ENCODE data around the gene CYP2U1.
"Not testable (repeated sequence)": the region's sequence is repeated elsewhere in the genome, so short reads cannot be mapped to it uniquely, and the experiment has no call there.

Gene CYP2U1

GRCh38 chr4:107902715-107903114 is 28.6 kb upstream of the CYP2U1 start:
- TF ChIP-seq ZNF274 (IDR thresholded peaks at IDR 0.05; ENCODE audit: low read depth, low read length): no peak
- H3K4me3 ChIP-seq (ENCODE audit: low read length): no peak overlapping the region

GRCh38 chr4:107905082-107905481 is 26.3 kb upstream of the CYP2U1 start:
- not testable (repeated sequence) for H3K4me3 ChIP-seq (ENCODE audit: low read length)

- H3K4me3 ChIP-seq (ENCODE audit: low read length): no peak overlapping the region
- no peak for TF ChIP-seq ZNF274 (IDR thresholded peaks at IDR 0.05; ENCODE audit: low read depth, low read length)
These were observed 24.8 kb upstream of the CYP2U1 start for GRCh38 chr4:107906458-107907100.

- H3K4me3 ChIP-seq (ENCODE audit: low read length): no peak overlapping the region
- TF ChIP-seq ZNF274 (IDR thresholded peaks at IDR 0.05; ENCODE audit: low read depth, low read length): no peak
These were observed 23.0 kb upstream of the CYP2U1 start for GRCh38 chr4:107908377-107908776.

GRCh38 chr4:107913283-107913899 is 18.0 kb upstream of the CYP2U1 start:
- H3K4me3 ChIP-seq (ENCODE audit: low read length): no peak overlapping the region
- no peak for TF ChIP-seq ZNF274 (IDR thresholded peaks at IDR 0.05; ENCODE audit: low read depth, low read length)

- no peak for TF ChIP-seq ZNF274 (IDR thresholded peaks at IDR 0.05; ENCODE audit: low read depth, low read length)
- no peak overlapping the region for H3K4me3 ChIP-seq (ENCODE audit: low read length)
These were observed 16.1 kb upstream of the CYP2U1 start for GRCh38 chr4:107915220-107915619.

- no peak overlapping the region for H3K4me3 ChIP-seq (ENCODE audit: low read length)
These were observed 14.7 kb upstream of the CYP2U1 start for GRCh38 chr4:107916623-107917022.

GRCh38 chr4:107917500-107917899 is 13.8 kb upstream of the CYP2U1 start:
- no peak overlapping the region for H3K4me3 ChIP-seq (ENCODE audit: low read length)
- TF ChIP-seq ZNF274 (IDR thresholded peaks at IDR 0.05; ENCODE audit: low read depth, low read length): no peak

More at GRCh38 chr4:107916623-107917022, 14.7 kb upstream of the CYP2U1 start:
- no peak for TF ChIP-seq ZNF274 (IDR thresholded peaks at IDR 0.05; ENCODE audit: low read depth, low read length)

GRCh38 chr4:107922486-107923473 is 8.6 kb upstream of the CYP2U1 start:
- TF ChIP-seq ZNF274 (IDR thresholded peaks at IDR 0.05; ENCODE audit: low read depth, low read length): no peak
- no peak overlapping the region for H3K4me3 ChIP-seq (ENCODE audit: low read length)

- not testable (repeated sequence) for H3K4me3 ChIP-seq (ENCODE audit: low read length)
These were observed 5.6 kb upstream of the CYP2U1 start for GRCh38 chr4:107925713-107926112.

- not testable (repeated sequence) for H3K4me3 ChIP-seq (ENCODE audit: low read length)
These were observed 4.5 kb upstream of the CYP2U1 start for GRCh38 chr4:107926875-107927274.

GRCh38 chr4:107931775-107932321 is 499 bp downstream of the CYP2U1 start:
- peak overlapping the region; percentile 83 for H3K4me3 ChIP-seq (ENCODE audit: low read length)
- TF ChIP-seq ZNF274 (IDR thresholded peaks at IDR 0.05; ENCODE audit: low read depth, low read length): no peak

- no peak for TF ChIP-seq ZNF274 (IDR thresholded peaks at IDR 0.05; ENCODE audit: low read depth, low read length)
- H3K4me3 ChIP-seq (ENCODE audit: low read length): no peak overlapping the region
These were observed 3.9 kb downstream of the CYP2U1 start for GRCh38 chr4:107935246-107935645.

GRCh38 chr4:107937040-107937439 is 5.7 kb downstream of the CYP2U1 start:
- H3K4me3 ChIP-seq (ENCODE audit: low read length): no peak overlapping the region
- TF ChIP-seq ZNF274 (IDR thresholded peaks at IDR 0.05; ENCODE audit: low read depth, low read length): no peak

Data from GM08714 (cell line).